ENCODE results near the gene PRR23C. TPM values are rescaled to one million over a fixed set of nuclear protein-coding genes. Genes with fewer than 3 reads are reported as not detected.

The PRR23C gene
- total RNA-seq = not detected

DNA sequence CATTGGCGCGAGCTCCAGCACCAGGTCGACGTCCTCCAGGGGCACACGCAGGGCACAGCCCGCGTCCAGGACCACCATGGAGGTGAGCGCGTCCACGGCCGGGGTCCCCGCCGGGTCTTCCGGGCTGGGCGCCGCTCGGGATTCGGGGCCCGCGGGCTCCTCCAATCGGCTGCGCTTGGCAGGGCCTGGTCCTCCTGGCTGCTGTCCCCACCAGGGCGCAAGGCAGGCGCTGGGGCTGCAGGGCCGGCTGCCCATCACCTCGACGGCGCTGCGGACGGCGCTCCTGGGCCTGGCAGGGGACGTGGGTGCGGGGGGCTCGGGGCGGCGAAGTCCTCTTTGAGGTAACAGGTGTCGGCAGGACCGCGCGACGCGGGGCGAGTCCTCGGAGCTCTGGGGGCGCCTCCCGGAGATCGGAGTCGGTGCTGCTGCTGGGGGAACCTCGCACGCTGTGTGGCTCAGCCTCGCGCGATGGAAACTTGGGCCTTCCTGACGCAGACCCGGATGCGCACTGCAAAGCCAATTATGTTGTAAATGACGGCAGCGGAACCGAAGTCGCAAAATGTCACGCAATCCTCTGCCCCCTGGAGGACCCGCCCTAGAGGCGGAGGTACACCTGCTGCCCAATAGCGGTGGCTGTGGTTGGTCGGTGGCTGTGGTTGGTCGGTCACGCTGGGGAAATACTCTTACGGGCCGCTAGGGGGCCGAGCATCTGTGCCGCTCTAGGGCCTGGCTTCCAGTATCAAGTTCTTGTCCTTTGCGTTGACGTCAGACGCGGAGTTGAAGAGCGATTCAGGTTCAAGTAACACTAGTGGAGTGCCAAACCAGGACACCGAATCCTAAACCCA is at the start of gene PRR23C:
Gene PRR23C, minus strand, starts transcription at position 527 of the 845 bp plus-strand sequence. Its CDS starts 272 bp downstream, at position 255.
- no peak within 1 kb of the TSS for H3K4me3 ChIP-seq
- H3K36me3 ChIP-seq = no peaks in the 10 kb centered on the region
- DNase-seq (ENCODE audit: low spot score in 2 of 2) = no peak
- H3K4me1 ChIP-seq = no peaks in the 10 kb centered on the region
- TF ChIP-seq POLR2A (IDR thresholded peaks at IDR 0.05) = no peak
- TF ChIP-seq, protein P1, sequence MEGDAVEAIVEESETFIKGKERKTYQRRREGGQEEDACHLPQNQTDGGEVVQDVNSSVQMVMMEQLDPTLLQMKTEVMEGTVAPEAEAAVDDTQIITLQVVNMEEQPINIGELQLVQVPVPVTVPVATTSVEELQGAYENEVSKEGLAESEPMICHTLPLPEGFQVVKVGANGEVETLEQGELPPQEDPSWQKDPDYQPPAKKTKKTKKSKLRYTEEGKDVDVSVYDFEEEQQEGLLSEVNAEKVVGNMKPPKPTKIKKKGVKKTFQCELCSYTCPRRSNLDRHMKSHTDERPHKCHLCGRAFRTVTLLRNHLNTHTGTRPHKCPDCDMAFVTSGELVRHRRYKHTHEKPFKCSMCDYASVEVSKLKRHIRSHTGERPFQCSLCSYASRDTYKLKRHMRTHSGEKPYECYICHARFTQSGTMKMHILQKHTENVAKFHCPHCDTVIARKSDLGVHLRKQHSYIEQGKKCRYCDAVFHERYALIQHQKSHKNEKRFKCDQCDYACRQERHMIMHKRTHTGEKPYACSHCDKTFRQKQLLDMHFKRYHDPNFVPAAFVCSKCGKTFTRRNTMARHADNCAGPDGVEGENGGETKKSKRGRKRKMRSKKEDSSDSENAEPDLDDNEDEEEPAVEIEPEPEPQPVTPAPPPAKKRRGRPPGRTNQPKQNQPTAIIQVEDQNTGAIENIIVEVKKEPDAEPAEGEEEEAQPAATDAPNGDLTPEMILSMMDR (IDR thresholded peaks at IDR 0.05) = no peak
- no peak for TF ChIP-seq EP300 (IDR thresholded peaks at IDR 0.05)
- no peak for TF ChIP-seq POLR2AphosphoS5 (IDR thresholded peaks at IDR 0.05)
- H3K27ac ChIP-seq = no peak within 1 kb of the TSS
- peaks cover 4% of the 10 kb centered on the region for H3K9me3 ChIP-seq
- WGBS = 73% methylated on average over 10 of the region's 77 CpGs
- H3K27me3 ChIP-seq = no peaks in the 10 kb centered on the region

DNA sequence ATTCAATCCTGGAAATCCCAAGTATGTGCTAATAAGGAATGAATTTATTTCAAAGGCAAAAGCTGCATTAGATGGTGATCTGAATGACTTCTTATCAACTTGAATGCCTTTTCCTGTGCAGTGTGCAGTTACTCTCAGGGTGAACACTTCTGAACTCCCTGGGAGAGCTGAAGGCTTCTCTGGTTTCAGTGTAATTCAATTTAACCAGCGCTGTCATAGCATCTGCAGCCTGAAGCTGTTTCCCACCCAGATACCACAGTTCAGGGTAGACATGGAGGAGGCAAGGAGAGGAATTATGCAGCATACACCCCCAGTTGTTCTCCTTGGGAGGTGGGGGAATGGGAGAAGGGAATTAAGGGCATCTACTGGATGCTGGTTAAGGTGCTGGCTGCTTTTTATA is 49.1 kb upstream of the PRR23C start:
- peaks cover 6% of the 10 kb centered on the region for H3K9me3 ChIP-seq
- H3K27ac ChIP-seq = no peak overlapping the region
- WGBS = 64% methylated on average over 1 of the region's 1 CpG
- no peaks in the 10 kb centered on the region for H3K4me1 ChIP-seq
- no peaks in the 10 kb centered on the region for H3K36me3 ChIP-seq
- no peak for DNase-seq (ENCODE audit: low spot score in 2 of 2)
- no peak for TF ChIP-seq POLR2AphosphoS5 (IDR thresholded peaks at IDR 0.05)
- TF ChIP-seq, protein P1 (IDR thresholded peaks at IDR 0.05) = no peak
- no peak for TF ChIP-seq EP300 (IDR thresholded peaks at IDR 0.05)
- TF ChIP-seq POLR2A (IDR thresholded peaks at IDR 0.05) = no peak
- peaks cover 6% of the 10 kb centered on the region for H3K27me3 ChIP-seq
- H3K4me3 ChIP-seq = no peak overlapping the region

DNA sequence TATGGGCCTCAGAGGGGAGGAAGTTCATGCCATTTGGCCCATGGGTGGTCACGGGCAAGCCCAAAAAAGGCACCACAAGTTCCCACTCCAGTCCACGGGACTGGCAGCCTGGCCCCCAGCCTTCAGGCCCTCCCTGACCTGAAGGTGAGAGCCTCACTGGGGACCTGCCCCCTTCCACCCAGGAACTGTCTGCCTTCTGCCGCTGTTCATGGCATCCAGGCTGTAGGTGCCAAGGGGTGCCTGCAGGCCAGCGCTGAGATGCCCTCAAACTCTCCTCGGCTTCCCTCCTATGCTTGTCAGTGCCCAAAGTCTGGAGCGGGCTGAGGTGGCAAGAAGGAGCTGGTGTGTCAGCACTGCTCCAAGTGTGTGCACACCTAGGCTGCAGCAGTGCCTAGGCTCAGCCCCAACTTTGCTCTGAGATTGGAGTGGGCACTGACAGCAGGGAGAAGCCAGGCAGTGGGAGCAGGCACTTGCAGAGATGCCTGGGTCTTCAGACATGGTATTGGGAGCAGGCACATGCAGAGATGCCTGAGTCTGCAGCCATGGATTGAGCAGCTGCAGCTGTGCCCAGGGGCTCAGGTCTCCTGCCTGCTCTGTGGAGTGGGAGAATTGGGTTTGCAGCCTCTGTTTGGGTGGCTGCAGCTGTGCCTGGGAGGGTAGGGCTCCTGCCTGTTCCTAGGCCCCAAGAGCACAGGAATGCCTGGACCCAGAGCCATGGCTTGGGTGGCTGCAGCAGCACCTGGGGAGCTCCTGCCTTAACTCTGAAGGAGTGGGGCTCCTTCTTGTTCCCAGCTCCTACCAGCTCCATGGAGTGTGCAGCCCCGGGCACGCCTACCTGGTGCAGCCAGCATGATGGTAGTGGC is 44.0 kb upstream of the PRR23C start:
- Histone ChIP-seq H3K4me1 (no peaks in the 10 kb centered on the region), H3K9me3 (peaks cover 3% of the 10 kb centered on the region), H3K27ac (no peak overlapping the region), H3K27me3 (peaks cover 8% of the 10 kb centered on the region), H3K36me3 (no peaks in the 10 kb centered on the region), H3K4me3 (no peak overlapping the region)
- TF ChIP-seq POLR2A (IDR thresholded peaks at IDR 0.05) (no peak), EP300 (IDR thresholded peaks at IDR 0.05) (no peak), POLR2AphosphoS5 (IDR thresholded peaks at IDR 0.05) (no peak)
- TF ChIP-seq, protein P1 (IDR thresholded peaks at IDR 0.05) = no peak
- peak in 1 of 2 donors; percentile 32 for DNase-seq (ENCODE audit: low spot score in 2 of 2)
- WGBS = 62% methylated on average over 2 of the region's 8 CpGs

DNA sequence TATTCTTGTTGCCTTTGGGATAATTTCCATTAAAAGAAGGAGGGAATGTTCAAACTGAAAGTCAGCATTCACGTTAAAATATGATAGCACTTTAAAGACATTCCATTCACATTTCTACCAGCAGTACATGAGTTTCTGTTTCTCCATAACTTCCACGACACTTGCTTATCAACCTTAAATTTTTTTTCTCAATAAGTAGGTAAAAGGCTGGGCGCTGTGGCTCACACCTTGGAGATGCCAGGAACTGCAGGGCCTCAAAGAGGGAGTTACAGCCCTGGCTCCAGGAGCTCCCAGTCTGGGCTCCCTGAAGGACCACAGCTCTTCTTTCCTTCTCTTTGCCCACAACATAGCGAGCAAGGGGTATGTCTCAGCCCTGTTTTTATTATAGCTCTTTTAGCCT is 42.9 kb upstream of the PRR23C start:
- TF ChIP-seq EP300 (IDR thresholded peaks at IDR 0.05) = no peak
- TF ChIP-seq POLR2AphosphoS5 (IDR thresholded peaks at IDR 0.05) = no peak
- Histone ChIP-seq H3K27ac (no peak overlapping the region), H3K36me3 (no peaks in the 10 kb centered on the region), H3K9me3 (peaks cover 3% of the 10 kb centered on the region), H3K4me3 (no peak overlapping the region), H3K4me1 (no peaks in the 10 kb centered on the region), H3K27me3 (peaks cover 8% of the 10 kb centered on the region)
- DNase-seq (ENCODE audit: low spot score in 2 of 2) = no peak
- WGBS = 80% methylated on average over 4 of the region's 4 CpGs

DNA sequence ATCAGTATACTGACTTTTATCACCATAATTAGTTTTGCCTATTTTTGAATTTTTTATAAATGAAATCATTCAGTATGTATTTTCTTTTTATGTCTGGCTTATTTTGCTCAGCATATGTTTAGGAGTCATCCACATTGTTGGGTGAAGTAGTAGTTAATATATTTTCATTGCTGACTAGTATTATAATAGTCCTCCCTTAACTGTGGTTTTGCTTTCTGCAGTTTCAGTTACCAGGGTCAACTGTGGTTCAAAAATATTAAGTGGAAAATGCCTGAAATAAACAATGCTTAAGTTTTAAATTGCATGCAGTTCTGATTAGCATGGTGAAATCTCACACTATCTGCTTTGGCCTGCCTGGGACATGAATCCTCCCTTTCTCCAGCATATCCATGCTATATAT is 39.5 kb upstream of the PRR23C start:
- Histone ChIP-seq H3K4me1 (no peaks in the 10 kb centered on the region), H3K27ac (no peak overlapping the region), H3K27me3 (peaks cover 8% of the 10 kb centered on the region), H3K36me3 (no peaks in the 10 kb centered on the region), H3K4me3 (no peak overlapping the region), H3K9me3 (no peaks in the 10 kb centered on the region)
- TF ChIP-seq, protein P1 (IDR thresholded peaks at IDR 0.05) = no peak
- TF ChIP-seq POLR2AphosphoS5 (IDR thresholded peaks at IDR 0.05) (no peak), POLR2A (IDR thresholded peaks at IDR 0.05) (no peak), EP300 (IDR thresholded peaks at IDR 0.05) (no peak)
- DNase-seq (ENCODE audit: low spot score in 2 of 2) = no peak
